GM19193 (cell line): Measurements from ENCODE around the gene COBLL1.

Experiments
- POLR2A ChIP-seq: IDR thresholded peaks from 4 replicates; pipeline ENCODE4 v1.6.1; 2011; ENCODE audit not compliant: insufficient read depth, insufficient read length; ENCODE audit errors: extremely low read depth

COBLL1 gene

GRCh38 chr2:164841719-164842623 is at the start of gene COBLL1:
Gene COBLL1 (minus strand): TSS chr2:164841823. CDS start chr2:164841196, 627 bp downstream.
- no peak for TF ChIP-seq POLR2A

- no peak for TF ChIP-seq POLR2A
Observed at GRCh38 chr2:164890544-164890943, 48.9 kb upstream of the COBLL1 start.

GRCh38 chr2:164888592-164888991 is 47.0 kb upstream of the COBLL1 start:
- TF ChIP-seq POLR2A = no peak

GRCh38 chr2:164887434-164888144 is 46.0 kb upstream of the COBLL1 start:
- no peak for TF ChIP-seq POLR2A

GRCh38 chr2:164882276-164882675 is 40.7 kb upstream of the COBLL1 start:
- no peak for TF ChIP-seq POLR2A

- no peak for TF ChIP-seq POLR2A
Observed at GRCh38 chr2:164881524-164881923, 39.9 kb upstream of the COBLL1 start.

GRCh38 chr2:164879901-164880535 is 38.4 kb upstream of the COBLL1 start:
- TF ChIP-seq POLR2A = no peak

GRCh38 chr2:164877927-164878326 is 36.3 kb upstream of the COBLL1 start:
- no peak for TF ChIP-seq POLR2A

- no peak for TF ChIP-seq POLR2A
Observed at GRCh38 chr2:164877169-164877568, 35.5 kb upstream of the COBLL1 start.

GRCh38 chr2:164875334-164876205 is 33.9 kb upstream of the COBLL1 start:
- TF ChIP-seq POLR2A = no peak

- TF ChIP-seq POLR2A = no peak
Observed at GRCh38 chr2:164873210-164873908, 31.7 kb upstream of the COBLL1 start.

- TF ChIP-seq POLR2A = no peak
Observed at GRCh38 chr2:164871404-164871803, 29.8 kb upstream of the COBLL1 start.

GRCh38 chr2:164869420-164869772 is 27.8 kb upstream of the COBLL1 start:
- TF ChIP-seq POLR2A = no peak
